ENCODE data around the gene NNT.

GRCh38 chr5:43615445-43616184 lies 12.6 kb downstream of the NNT start:
- TF ChIP-seq ZFP3 (CRISPR knock-in tag; IDR thresholded peaks at IDR 0.05) (no peak), RARB (CRISPR knock-in tag; IDR thresholded peaks at IDR 0.05) (no peak), PATZ1 (CRISPR knock-in tag; IDR thresholded peaks at IDR 0.05; ENCODE audit: borderline replicate concordance) (no peak), POU6F1 (CRISPR knock-in tag; IDR thresholded peaks at IDR 0.05; ENCODE audit: borderline replicate concordance, low read depth) (no peak), ISL1 (CRISPR knock-in tag; IDR thresholded peaks at IDR 0.05) (no peak), CREB5 (CRISPR knock-in tag; IDR thresholded peaks at IDR 0.05; ENCODE audit: low read depth) (no peak), BACH2 (CRISPR knock-in tag; IDR thresholded peaks at IDR 0.05; ENCODE audit: borderline replicate concordance) (no peak), TSHZ2 (CRISPR knock-in tag; IDR thresholded peaks at IDR 0.05) (no peak), GLIS3 (CRISPR knock-in tag; IDR thresholded peaks at IDR 0.05) (no peak), ZC3H10 (CRISPR knock-in tag; IDR thresholded peaks at IDR 0.05) (no peak), TOX (CRISPR knock-in tag; IDR thresholded peaks at IDR 0.05; ENCODE audit: borderline replicate concordance) (no peak), ZFP30 (CRISPR knock-in tag; IDR thresholded peaks at IDR 0.05) (no peak)
